ENCODE results near the gene SPG21. TPM values are rescaled to one million over a fixed set of nuclear protein-coding genes. Genes with fewer than 3 reads are reported as not detected.
A peak's percentile ranks its signal among the peaks of the same experiment; 100 is the strongest.

Gene SPG21
- total RNA-seq, 1 experiment from 2014 or later: 66.6 TPM

DNA sequence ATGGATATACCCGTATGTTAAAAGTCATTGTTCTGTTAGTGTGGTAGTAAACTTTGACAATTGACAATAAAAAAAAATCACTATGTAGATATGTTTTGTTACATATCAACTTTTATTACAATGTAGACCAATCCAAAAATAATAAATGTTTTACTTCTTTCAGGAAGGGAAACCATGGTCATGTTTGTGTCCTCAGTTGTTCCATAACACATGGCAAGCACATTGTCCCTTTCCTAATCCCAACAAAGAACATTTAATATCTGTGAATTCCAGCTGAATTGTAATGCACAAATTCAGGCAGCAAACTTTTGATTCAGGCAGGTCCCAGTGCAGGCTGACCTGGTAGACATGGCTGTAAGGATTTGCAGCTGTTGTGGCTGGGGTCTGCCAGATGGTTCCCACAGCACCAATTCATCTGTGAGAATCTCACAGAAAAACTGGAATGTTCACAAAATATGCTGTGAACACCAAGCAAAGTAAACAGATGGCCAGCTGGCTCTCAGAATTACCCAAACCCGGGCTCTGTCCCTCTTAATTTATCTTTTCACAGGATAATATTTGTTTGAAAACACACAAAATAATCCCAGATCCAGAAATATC lies 1.9 kb upstream of the SPG21 start:
- Histone ChIP-seq H3K4me2 (ENCODE audit: insufficient read depth, insufficient read length, low read length) (no peak overlapping the region), H3K56ac (ENCODE audit: insufficient read length, low read depth, low read length) (no peak overlapping the region), H3K18ac (ENCODE audit: insufficient read length, low read depth, low read length) (no peak overlapping the region), H2BK15ac (ENCODE audit: low read depth, low read length) (no peak overlapping the region), H3K27ac (ENCODE audit: insufficient read length, low read depth, low read length) (no peak overlapping the region), H3K9ac (ENCODE audit: extremely low read depth, insufficient read length, low read length) (no peak overlapping the region), H2AK5ac (ENCODE audit: insufficient read length, low read length) (no peak overlapping the region), H3K79me2 (ENCODE audit: insufficient read depth, low read length) (no peaks in the 10 kb centered on the region), H3T11ph (ENCODE audit: low read length) (no peak overlapping the region), H3K14ac (ENCODE audit: insufficient read depth, low read length) (no peak overlapping the region), H3K23ac (ENCODE audit: insufficient read length, low read depth, low read length) (no peak overlapping the region), H3K27me3 (ENCODE audit: insufficient read depth, low read length) (no peaks in the 10 kb centered on the region), H2BK12ac (ENCODE audit: insufficient read length, low read depth, low read length) (no peak overlapping the region), H2AFZ (ENCODE audit: low read length) (no peak overlapping the region), H3K4ac (ENCODE audit: low read depth, low read length) (no peak overlapping the region), H3K9me3 (ENCODE audit: control insufficient read depth, low read depth, low read length) (no peaks in the 10 kb centered on the region), H3K79me1 (ENCODE audit: insufficient read depth, low read depth, low read length, poor library complexity, severe bottlenecking) (no peaks in the 10 kb centered on the region), H3K4me1 (ENCODE audit: insufficient read depth, low read length) (no peaks in the 10 kb centered on the region), H4K91ac (ENCODE audit: insufficient read length, low read depth, low read length) (no peak overlapping the region), H2BK5ac (ENCODE audit: insufficient read length, low read length) (no peak overlapping the region), H2BK20ac (ENCODE audit: low read depth, low read length, poor library complexity, severe bottlenecking) (no peak overlapping the region), H3K23me2 (ENCODE audit: insufficient read length, low read depth, low read length, poor library complexity, severe bottlenecking) (no peaks in the 10 kb centered on the region), H4K20me1 (ENCODE audit: control insufficient read depth, insufficient read depth, insufficient read length) (no peaks in the 10 kb centered on the region), H4K5ac (ENCODE audit: insufficient read length, low read depth, low read length) (no peak overlapping the region), H2BK120ac (ENCODE audit: low read depth, low read length, poor library complexity, severe bottlenecking) (no peak overlapping the region), H4K8ac (replicated peaks; ENCODE audit: insufficient read length, low read depth, low read length) (no peak overlapping the region)
- TF ChIP-seq, protein P1, sequence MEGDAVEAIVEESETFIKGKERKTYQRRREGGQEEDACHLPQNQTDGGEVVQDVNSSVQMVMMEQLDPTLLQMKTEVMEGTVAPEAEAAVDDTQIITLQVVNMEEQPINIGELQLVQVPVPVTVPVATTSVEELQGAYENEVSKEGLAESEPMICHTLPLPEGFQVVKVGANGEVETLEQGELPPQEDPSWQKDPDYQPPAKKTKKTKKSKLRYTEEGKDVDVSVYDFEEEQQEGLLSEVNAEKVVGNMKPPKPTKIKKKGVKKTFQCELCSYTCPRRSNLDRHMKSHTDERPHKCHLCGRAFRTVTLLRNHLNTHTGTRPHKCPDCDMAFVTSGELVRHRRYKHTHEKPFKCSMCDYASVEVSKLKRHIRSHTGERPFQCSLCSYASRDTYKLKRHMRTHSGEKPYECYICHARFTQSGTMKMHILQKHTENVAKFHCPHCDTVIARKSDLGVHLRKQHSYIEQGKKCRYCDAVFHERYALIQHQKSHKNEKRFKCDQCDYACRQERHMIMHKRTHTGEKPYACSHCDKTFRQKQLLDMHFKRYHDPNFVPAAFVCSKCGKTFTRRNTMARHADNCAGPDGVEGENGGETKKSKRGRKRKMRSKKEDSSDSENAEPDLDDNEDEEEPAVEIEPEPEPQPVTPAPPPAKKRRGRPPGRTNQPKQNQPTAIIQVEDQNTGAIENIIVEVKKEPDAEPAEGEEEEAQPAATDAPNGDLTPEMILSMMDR (conservative IDR thresholded peaks at IDR 0.05): no peak
- no peak for DNase-seq
- no peaks in the 10 kb centered on the region; the same call in 1 of the 2 replicates for H3K27me3 Mint-ChIP-seq (ENCODE audit: low read depth)
- H3K27ac Mint-ChIP-seq: no peak overlapping the region
- WGBS (ENCODE audit: extremely low coverage, insufficient read length, low lambda C conversion rate): no CpG with 5 or more reads among the region's 2 CpGs
- H3K9me3 Mint-ChIP-seq: no peaks in the 10 kb centered on the region
- peaks cover 9 to 18% of the 10 kb centered on the region in 2 experiments for H3K4me1 Mint-ChIP-seq
- H3K36me3 Mint-ChIP-seq (ENCODE audit: insufficient read depth in 1 of 3, low read depth in 3 of 3): no peaks in the 10 kb centered on the region; a peak in 1 of 7 replicates
- H3K4me3 Mint-ChIP-seq: peak overlapping the region in 1 of 2 experiments; percentile 58; a peak in 1 of 5 replicates
